NCI-H187 (cell line): ENCODE results near the gene MRPS30.
"Not testable (repeated sequence)": the region's sequence is repeated elsewhere in the genome, so short reads cannot be mapped to it uniquely, and the experiment has no call there.

Source experiments
- DNase-seq, 2 experiments: peaks; one replicate each; lab custom pipeline; 2025; lab: John Stamatoyannopoulos, UW

Gene MRPS30

DNA sequence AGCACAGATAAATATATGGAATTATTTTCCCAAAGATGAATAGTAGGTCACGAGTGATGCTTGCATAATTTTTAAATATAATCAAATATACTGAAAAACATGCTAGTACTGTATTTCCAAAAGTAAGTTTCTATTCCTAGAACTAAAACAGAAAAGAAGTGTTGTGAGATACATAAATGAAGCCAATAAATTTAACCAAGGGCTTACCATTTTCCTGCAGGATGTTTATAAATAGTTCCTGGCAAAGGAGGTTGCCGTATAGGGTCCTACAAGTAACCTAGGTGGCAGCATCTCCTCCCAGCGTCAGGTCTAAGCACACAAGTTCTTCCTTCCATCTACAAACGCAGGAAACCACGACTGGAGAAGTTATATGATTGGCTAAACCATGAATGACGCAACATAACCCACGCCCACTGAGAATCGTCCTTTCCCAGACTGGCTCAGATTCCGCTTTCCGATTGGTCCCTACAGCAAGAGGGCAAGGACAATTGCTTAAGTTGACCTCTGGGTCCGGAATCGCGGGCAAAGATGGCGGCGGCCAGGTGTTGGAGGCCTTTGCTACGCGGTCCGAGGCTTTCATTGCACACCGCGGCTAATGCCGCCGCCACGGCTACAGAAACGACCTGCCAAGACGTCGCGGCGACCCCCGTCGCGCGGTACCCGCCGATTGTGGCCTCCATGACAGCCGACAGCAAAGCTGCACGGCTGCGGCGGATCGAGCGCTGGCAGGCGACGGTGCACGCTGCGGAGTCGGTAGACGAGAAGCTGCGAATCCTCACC, at the start of gene MRPS30:
Gene MRPS30, plus strand, starts transcription at position 513 of the 780 bp plus-strand sequence. Its CDS starts 16 bp downstream, at position 529.
- peak; percentile 97 to 99 for DNase-seq

DNA sequence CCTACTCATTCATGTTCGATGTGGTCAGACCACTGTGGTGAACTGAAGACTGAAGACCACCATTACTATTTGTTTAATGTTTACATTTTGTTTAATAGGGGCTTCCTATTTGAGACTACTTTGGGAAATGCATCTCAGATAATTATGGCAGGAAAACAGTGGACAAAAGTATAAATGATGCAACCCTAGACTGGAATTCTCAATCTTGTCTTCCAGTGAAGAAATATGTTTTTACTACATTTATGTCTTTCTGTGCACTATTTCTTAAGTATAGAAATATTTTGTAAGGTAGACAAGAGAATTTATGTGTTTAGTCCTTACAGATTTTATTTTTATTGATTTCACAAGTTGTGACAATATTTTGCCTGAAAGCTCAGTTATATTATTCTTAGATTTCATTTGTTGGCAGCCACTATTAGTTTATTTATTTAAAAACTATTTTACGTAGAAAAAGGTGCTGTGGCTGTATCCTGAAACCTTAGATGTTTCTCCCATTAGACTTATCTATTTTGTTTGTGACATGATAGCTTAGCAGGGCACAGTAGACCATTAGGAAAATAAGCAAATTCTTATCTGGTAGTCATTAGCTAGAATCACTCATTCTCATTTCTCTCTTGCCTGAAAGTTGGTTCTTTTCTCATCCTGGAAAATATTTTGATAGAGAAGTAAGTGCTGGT, 39.4 kb upstream of the MRPS30 start:
- no peak for DNase-seq

DNA sequence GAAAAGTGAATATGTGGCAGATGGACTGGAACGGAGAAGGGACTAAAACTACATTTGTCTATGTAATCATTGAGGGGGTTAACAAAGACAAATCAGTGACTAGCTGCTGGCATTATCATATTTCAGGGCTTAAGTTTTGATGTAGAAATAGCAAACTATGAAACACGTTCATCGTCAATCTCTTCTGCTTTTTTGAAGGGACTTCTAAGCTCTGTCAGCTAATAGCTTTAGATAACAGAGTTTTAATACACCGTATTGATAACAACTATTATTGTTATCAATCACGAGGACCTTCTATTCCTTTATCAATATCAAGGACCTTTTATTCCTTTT, 38.9 kb upstream of the MRPS30 start:
- DNase-seq = no peak

DNA sequence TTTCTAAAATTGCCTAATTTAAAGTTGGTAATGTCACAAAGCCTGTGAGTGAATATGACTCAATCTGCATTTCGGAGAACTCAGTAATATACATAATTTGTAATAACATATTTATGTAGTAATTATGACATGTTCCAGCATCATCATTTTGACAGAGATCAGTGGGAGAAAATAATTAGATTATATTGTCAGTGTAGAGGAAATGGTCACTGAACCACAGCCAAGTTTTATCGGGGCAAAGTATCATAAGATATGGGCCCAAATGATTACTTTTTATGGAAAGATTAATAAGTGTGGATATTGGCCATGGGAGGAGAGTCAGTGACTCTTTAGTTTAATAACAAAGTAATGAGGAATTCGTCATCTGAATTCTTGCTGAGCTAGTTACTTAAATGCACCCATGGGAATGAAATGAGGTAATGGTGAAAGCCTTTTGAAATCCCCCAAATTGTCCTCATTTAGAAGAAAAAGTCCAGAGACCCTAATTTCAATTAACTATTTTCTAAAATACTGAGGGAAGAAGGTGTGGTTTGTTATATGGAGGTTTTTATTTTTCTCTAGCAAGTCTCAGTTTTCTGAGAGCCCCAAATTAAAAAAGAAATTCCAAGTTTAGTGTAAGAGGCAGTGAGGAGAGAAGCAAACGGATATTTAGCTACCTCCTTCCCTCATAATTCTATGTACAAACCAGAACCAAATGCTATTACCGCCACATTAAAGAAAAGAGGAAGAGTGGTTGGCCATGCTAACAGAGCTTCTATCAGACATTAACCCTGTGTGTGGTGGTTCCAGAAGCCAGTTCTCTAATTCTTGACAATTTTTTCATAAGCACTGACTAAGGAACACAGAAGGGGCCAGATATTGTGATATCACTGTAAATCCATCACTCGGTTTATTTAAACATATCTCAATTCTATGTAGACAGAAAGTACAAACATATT, 37.7 kb upstream of the MRPS30 start:
- no peak for DNase-seq

DNA sequence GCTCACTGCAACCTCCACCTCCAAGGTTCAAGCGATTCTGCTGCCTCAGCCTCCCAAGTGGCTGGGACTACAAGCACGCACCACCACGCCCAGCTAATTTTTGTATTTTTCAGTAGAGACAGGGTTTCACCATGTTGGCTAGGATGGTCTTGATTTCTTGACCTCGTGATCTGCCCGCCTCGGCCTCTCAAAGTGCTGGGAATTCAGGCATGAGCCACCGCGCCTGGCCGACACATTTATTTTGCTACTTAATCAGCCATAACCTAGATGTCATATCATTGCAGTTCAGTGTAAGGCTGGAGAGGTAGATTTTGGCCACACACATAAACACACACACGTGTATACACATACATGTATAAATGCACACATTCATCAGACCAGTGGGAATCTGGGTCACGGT, 36.4 kb upstream of the MRPS30 start:
- not testable (repeated sequence) for DNase-seq

DNA sequence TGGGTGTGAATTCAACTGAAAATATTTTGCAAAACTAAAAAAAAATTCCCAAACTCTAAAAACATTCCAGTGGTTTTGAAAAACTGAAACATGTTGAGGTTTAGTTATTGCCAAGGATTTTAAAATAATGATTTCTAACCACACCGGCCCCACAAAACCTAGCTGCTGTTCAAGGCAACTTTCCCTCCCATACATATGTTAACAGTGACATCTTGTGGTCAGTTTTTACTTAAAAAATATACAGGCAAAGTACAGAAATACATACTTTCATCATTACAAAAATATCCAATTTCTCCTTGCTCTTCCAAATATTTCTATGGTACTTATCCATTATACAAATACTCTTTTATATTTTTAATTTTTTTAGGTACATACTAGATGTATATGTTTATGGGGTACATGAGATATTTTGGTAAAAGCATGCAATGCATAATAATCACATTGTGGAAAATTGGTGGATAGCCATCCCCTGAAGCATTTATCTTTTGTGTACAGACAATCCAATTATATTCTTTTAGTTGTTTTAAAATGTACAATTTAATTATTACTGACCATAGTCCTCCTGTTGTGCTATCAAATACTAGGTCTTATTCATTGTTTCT, 34.4 kb upstream of the MRPS30 start:
- no peak for DNase-seq

DNA sequence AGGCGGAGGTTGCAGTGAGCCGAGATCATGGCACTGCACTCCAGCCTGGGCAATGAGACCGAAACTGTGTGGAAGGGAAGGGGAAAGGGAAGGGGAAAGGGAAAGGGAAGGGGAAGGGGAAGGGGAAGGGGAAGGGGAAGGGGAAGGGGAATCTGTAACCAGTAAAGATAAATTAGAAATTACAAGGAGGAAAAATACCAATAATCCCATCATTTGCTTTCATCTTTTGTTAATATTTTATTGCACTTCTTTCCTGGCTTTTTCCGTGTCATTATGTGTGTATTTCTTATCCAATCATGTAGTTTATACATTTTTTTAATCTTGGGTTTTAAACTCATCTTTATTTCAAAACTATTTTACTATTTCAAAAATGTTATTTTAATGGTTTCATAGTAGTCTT, 29.6 kb upstream of the MRPS30 start:
- no peak for DNase-seq

DNA sequence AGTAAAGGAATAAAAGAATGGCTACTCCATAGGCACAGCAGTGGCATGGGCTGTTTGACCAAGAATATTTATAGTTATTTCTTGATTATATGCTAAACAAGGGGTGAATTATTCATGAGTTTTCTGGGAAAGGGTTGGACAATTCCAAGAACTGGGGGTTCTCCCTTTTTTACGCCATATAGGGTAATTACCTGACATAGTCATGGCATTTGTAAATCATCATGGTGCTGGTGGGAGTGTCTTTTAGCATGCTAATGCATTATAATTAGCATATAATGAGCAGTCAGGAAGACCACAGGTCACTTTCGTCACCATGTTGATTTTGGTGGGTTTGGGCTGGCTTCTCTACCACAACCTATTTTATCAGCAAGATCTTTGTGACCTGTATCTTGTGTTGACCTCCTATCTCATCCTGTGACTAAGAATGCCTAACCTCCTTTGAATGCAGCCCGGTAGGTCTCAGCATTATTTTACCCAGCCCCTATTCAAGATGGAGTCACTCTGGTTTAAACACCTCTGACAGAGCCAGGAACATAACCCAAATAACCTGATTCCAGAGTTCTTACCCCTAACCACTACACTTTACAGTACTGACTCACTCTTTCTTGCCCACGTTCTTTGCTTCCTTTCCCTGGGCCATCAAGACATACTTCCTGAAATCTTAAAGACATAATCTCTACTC, 25.0 kb upstream of the MRPS30 start:
- no peak for DNase-seq

DNA sequence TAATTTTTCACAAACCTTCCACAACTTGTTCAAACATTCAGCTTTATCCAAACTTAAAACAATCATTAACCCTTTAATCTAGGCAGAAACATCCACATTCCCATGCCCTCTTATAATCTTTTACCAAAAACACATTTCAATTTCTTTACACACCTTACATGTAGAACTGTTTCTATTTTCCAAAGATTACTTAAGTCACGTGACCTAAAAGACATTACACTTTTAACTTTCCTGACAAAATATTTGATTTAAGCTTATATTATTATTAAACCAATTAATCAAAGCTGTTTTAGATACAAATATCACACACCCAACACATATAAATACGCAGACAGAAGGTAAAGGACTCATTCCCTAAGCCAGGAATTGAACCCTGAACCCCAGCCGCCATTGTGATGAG, 21.0 kb upstream of the MRPS30 start:
- no peak for DNase-seq

DNA sequence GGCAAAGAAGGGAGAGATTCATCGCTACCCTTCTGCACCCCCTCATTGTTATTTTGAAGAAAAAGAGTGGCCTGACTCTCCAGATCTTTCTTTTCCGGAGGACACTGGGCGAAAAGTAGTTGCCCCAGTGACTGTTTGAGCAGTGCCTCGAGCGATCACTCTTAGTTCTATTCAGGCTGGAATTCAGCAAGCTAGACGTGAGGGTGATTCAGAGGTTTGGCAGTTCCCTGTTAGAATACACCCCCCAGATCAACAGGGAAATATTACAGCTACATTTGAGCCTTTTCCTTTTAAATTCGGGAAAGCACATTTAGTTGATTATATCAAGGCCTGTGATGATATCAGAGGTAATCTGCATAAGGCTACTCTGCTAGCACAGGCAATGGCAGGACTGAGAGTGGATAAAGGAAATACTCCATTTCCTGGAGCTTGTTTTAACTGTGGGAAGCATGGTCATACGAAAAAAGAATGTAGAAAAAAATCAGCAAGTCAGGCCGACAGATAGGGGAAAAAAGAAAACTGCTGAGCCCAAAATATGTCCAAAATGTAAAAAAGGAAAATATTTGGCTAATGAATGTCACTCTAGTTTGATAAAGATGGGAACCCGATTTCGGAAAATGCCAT, 19.3 kb upstream of the MRPS30 start:
- not testable (repeated sequence) for DNase-seq

DNA sequence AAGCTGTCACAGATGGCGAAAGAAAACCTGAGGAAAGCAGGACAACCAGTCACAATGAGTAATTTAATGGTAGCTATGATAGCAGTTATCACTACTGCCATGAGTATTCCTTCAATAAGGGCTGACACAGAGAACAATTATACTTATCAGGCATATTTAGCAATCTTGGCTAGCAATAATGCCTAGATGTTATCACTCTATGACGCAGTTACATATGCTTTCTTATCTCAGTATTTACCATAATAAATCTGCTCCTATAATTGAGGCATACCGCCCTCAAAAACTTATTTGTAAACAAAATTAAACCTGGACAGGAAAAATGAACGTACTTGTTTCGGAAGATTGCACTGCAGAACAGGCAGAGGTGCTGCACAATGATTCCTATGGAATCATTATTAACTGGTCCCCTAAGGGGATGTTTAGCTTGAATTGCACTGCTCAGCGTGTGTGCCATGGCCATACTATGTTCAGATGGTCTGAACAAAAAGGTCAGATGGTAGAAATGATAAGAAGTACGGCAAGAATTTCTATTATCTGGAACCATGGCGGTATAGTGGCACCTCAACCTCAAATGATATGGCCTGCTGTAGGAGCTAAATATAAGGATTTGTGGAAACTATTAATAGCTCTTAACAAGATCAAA, 16.6 kb upstream of the MRPS30 start:
- DNase-seq = not testable (repeated sequence)

DNA sequence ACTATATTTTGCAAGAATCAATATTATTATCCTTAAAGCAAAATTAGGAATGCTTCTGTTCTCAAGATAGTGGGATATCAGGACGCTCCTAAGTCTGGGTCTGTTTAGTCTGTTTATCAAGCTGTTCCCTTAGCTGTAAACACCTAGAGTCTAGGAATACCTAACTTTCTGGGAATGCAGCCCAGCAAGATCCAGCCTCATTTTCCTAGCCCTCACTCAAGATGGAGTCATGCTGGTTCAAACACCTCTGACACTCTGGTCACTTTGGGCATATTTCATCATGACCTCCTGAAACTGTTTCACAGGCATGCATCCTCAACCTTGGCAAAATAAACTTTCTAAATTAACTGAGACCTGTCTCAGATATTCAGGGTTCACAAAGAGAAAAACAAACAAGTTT, 14.4 kb upstream of the MRPS30 start:
- no peak for DNase-seq

DNA sequence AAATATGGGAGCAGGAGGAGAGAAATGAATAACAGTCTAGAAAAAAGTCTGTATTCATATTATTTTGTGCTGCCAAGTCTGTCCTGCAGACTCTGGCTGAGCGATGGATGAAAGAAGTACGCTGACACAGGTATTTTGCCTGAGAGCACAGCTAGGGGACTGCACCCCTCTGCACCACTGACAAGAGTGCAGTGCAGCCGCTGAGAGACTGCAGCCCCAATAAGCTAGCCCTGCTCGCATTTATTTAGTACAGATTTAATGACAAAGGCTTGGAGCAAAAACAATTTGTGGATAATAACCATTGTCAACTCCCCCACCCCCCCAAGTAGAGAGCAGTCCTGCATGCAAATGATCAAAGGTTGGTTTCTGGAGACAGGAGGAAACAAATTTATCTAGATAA, 13.3 kb upstream of the MRPS30 start:
- DNase-seq = no peak

DNA sequence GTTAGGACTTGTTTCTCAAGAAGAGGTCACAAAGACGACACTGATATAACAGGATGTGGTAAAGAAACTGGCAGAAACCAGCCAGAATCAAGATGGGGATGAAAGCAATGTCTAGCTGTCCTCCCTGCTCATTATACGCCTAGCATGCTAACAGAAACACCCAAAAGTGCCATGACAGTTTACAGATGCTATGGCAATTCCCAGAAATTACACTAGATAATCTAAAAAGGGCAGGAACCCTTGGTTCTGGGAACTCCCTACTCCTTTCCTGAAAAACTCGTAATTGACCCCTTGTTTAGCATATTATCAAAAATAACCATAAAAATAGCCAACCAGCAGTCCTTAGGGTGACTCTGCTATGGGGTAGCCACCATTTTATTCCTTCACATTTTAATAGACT, 10.9 kb upstream of the MRPS30 start:
- DNase-seq = no peak

DNA sequence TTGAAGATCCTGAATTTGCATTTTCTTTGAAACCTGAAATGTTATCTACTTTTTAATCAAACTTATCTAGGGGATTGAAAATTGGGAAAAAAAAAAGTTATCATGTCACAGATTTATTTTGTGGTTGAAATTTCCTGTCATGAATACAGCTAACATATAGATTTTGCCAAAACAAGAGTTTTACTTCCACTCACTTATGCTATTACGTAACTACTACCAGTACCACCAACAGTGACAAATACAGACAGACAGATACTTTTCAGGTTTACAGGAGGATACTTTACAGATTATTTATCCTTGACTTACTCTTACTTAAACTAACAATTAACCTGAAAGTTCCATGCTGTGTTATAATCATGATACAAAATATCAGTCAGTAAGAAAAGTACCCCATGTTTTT, 6.8 kb upstream of the MRPS30 start:
- DNase-seq = no peak

DNA sequence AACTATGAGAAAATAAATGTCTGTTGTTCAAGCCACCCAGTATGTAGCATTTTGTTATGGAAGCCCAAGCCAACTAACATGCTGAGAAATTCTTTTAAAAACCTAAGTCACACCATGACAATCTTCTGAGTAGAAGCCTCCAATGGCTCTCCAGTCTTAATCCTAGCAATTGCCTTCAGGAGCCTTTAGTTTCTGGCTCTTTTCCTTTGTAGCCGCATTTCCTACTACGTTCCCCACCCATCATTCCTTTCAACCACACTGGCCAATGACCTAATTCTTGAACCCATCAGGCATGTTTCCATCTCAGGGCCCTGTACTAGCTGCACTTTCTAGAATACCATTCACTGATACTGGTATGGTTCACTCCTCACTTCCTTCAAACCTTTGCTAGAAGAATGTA, 2.1 kb upstream of the MRPS30 start:
- DNase-seq = no peak

DNA sequence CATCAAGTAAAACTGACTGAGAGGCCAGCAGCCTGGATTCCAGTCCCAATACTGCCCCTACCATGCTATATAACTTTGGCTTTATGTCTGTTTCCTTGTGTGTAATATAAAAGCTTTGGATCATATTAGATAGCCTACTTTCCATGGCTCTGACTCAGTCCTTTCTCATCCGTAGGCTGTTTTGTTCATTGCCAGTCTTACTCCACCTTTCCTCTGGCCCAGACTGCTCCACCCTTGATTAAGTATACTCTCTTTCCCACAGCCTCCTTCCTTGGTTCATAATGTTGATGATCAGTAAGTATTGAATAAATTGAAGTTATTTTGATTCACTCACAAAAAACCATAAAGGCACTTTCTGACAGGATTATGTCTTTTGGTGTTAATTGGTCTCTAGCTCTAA, 1.5 kb upstream of the MRPS30 start:
- no peak for DNase-seq

DNA sequence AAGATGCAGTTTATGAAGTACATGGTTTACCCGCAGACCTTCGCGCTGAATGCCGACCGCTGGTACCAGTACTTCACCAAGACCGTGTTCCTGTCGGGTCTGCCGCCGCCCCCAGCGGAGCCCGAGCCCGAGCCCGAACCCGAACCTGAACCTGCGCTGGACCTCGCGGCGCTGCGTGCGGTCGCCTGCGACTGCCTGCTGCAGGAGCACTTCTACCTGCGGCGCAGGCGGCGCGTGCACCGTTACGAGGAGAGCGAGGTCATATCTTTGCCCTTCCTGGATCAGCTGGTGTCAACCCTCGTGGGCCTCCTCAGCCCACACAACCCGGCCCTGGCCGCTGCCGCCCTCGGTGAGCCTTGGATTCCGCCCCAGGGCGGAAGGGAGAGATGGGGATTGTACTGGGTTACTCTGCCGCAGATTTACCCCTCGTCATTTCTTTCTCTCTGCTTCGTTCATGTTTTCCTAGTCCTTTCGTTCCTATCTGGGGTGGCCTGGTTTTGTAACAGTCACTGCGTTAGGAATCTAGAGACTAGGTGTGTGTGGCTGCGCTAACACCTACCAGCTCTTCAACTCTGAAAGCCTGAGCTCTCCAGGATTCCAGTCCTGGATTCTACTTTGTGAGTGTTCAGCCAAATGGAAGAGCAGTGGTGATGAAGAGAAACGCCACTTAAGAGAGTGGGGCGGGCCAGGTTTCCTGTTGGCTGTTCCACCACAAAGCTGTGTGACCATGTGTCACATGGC, 638 bp downstream of the MRPS30 start:
- peak; percentile 43 to 49 for DNase-seq

DNA sequence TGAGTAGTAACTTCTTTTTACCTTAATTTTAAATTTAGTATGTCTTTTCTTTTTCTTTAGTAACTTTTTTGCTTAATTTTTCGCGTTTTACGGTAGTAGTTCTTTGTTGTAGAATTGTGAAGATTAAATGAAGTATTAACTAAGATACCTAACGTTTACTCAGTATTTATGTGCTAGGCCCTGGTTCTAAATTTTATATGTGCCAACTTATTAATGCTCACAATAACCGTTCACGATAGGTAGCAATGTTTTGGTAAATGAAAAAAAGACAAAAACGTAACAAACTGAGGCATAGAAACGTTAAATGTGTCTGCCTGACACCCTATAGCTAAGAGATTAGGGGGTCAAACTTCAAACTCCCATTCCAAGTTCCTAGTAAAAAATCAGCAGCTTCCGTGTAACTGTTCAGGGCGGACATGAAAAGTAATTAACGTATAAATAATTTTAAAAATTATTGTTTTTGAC, 1.2 kb downstream of the MRPS30 start:
- DNase-seq = no peak

DNA sequence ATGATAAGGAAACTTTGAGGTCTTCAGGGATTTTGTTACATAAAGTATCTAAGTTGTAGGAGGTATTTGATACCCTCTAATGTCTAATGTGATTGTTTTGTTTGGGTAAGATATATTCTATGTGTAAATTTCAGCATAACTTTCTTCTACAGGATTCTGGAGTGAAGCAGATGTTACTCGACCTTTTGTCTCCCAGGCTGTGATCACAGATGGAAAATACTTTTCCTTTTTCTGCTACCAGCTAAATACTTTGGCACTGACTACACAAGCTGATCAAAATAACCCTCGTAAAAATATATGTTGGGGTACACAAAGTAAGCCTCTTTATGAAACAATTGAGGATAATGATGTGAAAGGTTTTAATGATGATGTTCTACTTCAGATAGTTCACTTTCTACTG, 6.0 kb downstream of the MRPS30 start:
- no peak for DNase-seq
